ENCODE measurements around the gene ERC1. TPM values are rescaled to one million over a fixed set of nuclear protein-coding genes. Genes with fewer than 3 reads are reported as not detected.
A peak's percentile ranks its signal among the peaks of the same experiment; 100 is the strongest.

Gene ERC1
- total RNA-seq, 1 experiment from 2014 or later, result 12.3 TPM

GRCh38 chr12:1523558-1524050 is 532.6 kb downstream of the ERC1 start:
- Histone ChIP-seq H3K4me2 (ENCODE audit: low read length) (no peak overlapping the region), H3K9ac (ENCODE audit: low read length) (no peak overlapping the region), H3K27ac (ENCODE audit: low read length) (no peak overlapping the region), H3K4me3 (ENCODE audit: low read length) (no peak overlapping the region), H3K79me2 (ENCODE audit: low read length) (no peaks in the 10 kb centered on the region), H3K9me2 (replicated peaks; ENCODE audit: low read length) (no peaks in the 10 kb centered on the region), H3F3A (ENCODE audit: low read length, unreplicated experiment) (no peaks in the 10 kb centered on the region), H3K27me3 (ENCODE audit: low read length) (no peaks in the 10 kb centered on the region), H4K20me1 (ENCODE audit: low read length) (no peaks in the 10 kb centered on the region), H2AFZ (ENCODE audit: low read length) (no peak overlapping the region), H3K9me3 (ENCODE audit: low read length) (no peaks in the 10 kb centered on the region), H3K4me1 (ENCODE audit: insufficient read depth, low read length) (peaks cover 24% of the 10 kb centered on the region), H3K36me3 (ENCODE audit: low read depth, low read length) (no peaks in the 10 kb centered on the region)
- DNase-seq (no peak), ATAC-seq (no peak)
- ChIA-PET POLR2A (ENCODE audit: unreplicated experiment) (no interaction called here), CTCF (no interaction called here)
- no TSS peak for BruUV-seq (replicated peaks)
- intact Hi-C loops (cut with micrococcal nuclease), result no loop called here
- TF ChIP-seq EZH2phosphoT487 (IDR thresholded peaks at IDR 0.05; ENCODE audit: borderline replicate concordance, low read length) (no peak), EZH2 (IDR thresholded peaks at IDR 0.05; ENCODE audit: low read length, unreplicated experiment) (no peak), CTCF (conservative IDR thresholded peaks at IDR 0.05; ENCODE audit: low read depth, low read length) (no peak)

GRCh38 chr12:1525858-1526257 is 534.8 kb downstream of the ERC1 start:
- POLR2A ChIA-PET (ENCODE audit: unreplicated experiment), result no interaction called here
- Histone ChIP-seq H3K79me2 (ENCODE audit: low read length) (no peaks in the 10 kb centered on the region), H3K27ac (ENCODE audit: low read length) (no peak overlapping the region), H3K9me3 (ENCODE audit: low read length) (no peaks in the 10 kb centered on the region), H3K4me1 (ENCODE audit: insufficient read depth, low read length) (peaks cover 10% of the 10 kb centered on the region), H3F3A (ENCODE audit: low read length, unreplicated experiment) (no peaks in the 10 kb centered on the region), H3K4me3 (ENCODE audit: low read length) (no peak overlapping the region), H3K27me3 (ENCODE audit: low read length) (no peaks in the 10 kb centered on the region), H3K4me2 (ENCODE audit: low read length) (no peak overlapping the region), H3K9me2 (replicated peaks; ENCODE audit: low read length) (no peaks in the 10 kb centered on the region), H3K36me3 (ENCODE audit: low read depth, low read length) (no peaks in the 10 kb centered on the region), H3K9ac (ENCODE audit: low read length) (no peak overlapping the region), H2AFZ (ENCODE audit: low read length) (no peak overlapping the region), H4K20me1 (ENCODE audit: low read length) (no peaks in the 10 kb centered on the region)
- CTCF ChIA-PET, result no interaction called here
- ATAC-seq (no peak), DNase-seq (no peak)
- no TSS peak for BruUV-seq (replicated peaks)
- intact Hi-C loops (cut with micrococcal nuclease), result no loop called here
- no peak for TF ChIP-seq EZH2 (IDR thresholded peaks at IDR 0.05; ENCODE audit: low read length, unreplicated experiment)
- TF ChIP-seq EZH2phosphoT487 (IDR thresholded peaks at IDR 0.05; ENCODE audit: borderline replicate concordance, low read length), result no peak
- no peak for TF ChIP-seq CTCF (conservative IDR thresholded peaks at IDR 0.05; ENCODE audit: low read depth, low read length)

- ATAC-seq (peak; percentile 52), DNase-seq (peak; percentile 66)
- ChIA-PET POLR2A (ENCODE audit: unreplicated experiment) (no interaction called here), CTCF (no interaction called here)
- H3K27me3 ChIP-seq (ENCODE audit: low read length), result peaks cover 13% of the 10 kb centered on the region
- no peaks in the 10 kb centered on the region for H4K20me1 ChIP-seq (ENCODE audit: low read length)
- BruUV-seq (replicated peaks), result no TSS peak
- H3K9me3 ChIP-seq (ENCODE audit: low read length), result no peaks in the 10 kb centered on the region
- H3K4me2 ChIP-seq (ENCODE audit: low read length), result 0 out of 2 replicates have a peak overlapping the region, but pooled peaks have one; percentile 20
- H3K79me2 ChIP-seq (ENCODE audit: low read length), result no peaks in the 10 kb centered on the region
- H3K4me3 ChIP-seq (ENCODE audit: low read length), result no peak overlapping the region
- H3K36me3 ChIP-seq (ENCODE audit: low read depth, low read length), result no peaks in the 10 kb centered on the region
- H3F3A ChIP-seq (ENCODE audit: low read length, unreplicated experiment), result no peaks in the 10 kb centered on the region
- peaks cover 10% of the 10 kb centered on the region for H3K4me1 ChIP-seq (ENCODE audit: insufficient read depth, low read length)
- H3K27ac ChIP-seq (ENCODE audit: low read length), result no peak overlapping the region
- no peaks in the 10 kb centered on the region for H3K9me2 ChIP-seq (replicated peaks; ENCODE audit: low read length)
- intact Hi-C loops (cut with micrococcal nuclease), result no loop called here
- TF ChIP-seq EZH2 (IDR thresholded peaks at IDR 0.05; ENCODE audit: low read length, unreplicated experiment) (no peak), CTCF (conservative IDR thresholded peaks at IDR 0.05; ENCODE audit: low read depth, low read length) (no peak), EZH2phosphoT487 (IDR thresholded peaks at IDR 0.05; ENCODE audit: borderline replicate concordance, low read length) (no peak)
- H2AFZ ChIP-seq (ENCODE audit: low read length), result peak overlapping the region; percentile 32; the same call in 1 of the 2 replicates
- H3K9ac ChIP-seq (ENCODE audit: low read length), result no peak overlapping the region
These were observed 536.8 kb downstream of the ERC1 start for GRCh38 chr12:1527789-1528188.
